GM18511 (cell line): Measurements from ENCODE around the gene PRPS2.
A peak's percentile ranks its signal among the peaks of the same experiment; 100 is the strongest.

ENCODE experiments used
- ATAC-seq: cut with Tn5 transposase; IDR thresholded peaks from one replicate; pipeline ENCODE4 v1.9.1; 2021; ENCODE audit warnings: mild to moderate bottlenecking, moderate library complexity; ENCODE audit not compliant: unreplicated experiment

The PRPS2 gene

DNA sequence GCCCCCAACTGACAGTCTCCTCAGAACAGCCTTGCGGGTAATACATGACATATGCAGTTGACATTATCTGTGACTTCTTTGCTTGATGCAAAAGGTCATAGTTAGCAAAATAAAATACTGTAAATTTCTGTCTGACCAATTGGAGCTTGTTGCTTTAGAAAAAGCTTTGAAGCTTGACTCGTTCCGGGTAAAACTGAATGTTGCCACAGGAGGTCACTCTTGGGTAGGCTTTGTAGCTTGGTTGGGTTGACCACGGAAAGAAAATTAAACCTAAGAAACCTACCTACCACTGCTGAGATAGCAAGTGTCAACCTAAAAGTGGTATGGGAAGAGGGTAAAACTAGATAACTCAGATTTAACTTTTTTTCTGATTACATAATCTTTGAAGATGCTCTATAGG, 23.2 kb downstream of the PRPS2 start:
- peak; percentile 82 for ATAC-seq

DNA sequence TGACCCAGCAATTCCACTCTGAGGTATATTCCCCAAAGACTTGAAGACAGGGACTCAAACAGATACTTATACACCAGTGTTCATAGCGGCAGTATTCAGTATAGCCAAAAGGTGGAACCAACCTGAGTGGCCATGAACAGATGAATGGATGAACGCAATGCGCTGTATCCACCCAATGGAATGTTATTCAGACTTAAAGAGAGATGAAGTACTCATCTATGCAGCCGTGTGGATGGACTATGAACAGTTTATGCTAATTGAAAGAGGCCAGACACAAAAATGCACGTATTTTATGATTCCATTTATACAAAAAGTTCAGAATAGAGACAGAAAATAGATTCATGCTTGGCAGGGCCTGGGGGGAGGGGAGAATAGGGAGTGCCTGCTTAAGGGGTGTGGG, 26.3 kb downstream of the PRPS2 start:
- no peak for ATAC-seq

DNA sequence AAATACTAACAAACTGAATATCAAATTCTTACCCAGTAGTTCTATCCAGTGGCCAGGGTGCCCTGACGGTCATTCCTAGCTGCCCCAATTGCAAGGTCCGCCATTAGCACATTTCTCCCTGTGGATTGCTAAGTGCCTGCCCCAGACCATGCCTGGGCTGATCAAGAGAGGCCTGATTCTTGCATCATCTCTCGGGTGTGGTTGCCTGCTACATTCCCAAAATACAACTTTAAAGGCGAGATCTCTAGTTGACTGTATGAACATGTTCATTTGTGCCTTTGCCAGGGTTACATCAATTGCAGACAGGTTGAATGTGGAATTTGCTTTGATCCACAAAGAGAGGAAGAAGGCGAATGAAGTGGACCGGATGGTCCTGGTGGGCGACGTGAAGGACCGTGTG, 28.0 kb downstream of the PRPS2 start:
- ATAC-seq, result no peak

DNA sequence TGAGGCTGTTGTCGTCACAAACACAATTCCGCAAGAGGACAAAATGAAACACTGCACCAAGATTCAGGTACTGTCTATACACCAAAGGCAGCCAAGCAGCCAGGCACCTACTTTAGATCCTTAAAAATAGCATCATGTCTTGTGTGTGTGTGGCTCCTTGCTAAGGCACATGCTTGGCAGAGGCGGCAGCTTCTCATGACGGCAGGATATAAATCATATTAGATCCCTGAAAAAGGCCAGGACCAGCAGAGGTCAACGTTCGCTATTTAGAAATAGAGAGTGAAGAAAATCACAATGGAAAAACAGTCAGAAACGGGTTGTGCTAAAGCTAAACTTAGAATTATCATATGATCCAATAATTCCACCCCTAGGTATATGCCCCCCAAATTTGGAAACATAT, 29.5 kb downstream of the PRPS2 start:
- ATAC-seq, result no peak

GRCh38 chrX:12824944-12825343, 33.7 kb downstream of the PRPS2 start:
- no peak for ATAC-seq

- no peak for ATAC-seq
Observed at GRCh38 chrX:12825801-12826200, 34.6 kb downstream of the PRPS2 start.

DNA sequence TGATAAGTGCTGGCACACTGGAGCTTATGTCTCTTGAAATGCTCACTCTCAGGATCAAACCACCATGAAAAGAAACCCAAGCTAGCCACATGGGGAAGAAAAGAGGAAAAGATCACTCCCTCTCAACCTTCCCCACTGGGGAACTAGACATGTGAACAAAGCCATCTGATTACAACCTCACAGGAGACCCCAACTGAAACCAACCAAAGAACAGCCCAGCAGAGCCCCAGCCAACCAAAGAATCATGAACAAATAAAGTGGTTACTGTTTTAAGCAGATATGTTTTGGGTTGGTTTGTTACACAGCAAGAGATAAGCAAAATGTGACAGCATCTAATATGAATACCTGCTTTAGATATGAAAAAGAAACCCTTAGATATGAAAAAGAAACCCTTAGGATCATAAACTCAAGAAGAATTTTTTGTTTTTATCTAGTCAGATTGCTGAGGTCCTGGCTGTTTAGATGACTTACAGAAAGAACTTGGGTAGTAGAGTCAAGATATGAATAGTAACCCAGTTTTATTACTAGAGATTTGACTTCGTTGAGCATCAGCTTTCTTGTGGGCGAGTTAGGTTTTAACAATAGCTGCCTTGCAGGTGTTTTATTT, 52.0 kb downstream of the PRPS2 start:
- peak; percentile 12 for ATAC-seq

DNA sequence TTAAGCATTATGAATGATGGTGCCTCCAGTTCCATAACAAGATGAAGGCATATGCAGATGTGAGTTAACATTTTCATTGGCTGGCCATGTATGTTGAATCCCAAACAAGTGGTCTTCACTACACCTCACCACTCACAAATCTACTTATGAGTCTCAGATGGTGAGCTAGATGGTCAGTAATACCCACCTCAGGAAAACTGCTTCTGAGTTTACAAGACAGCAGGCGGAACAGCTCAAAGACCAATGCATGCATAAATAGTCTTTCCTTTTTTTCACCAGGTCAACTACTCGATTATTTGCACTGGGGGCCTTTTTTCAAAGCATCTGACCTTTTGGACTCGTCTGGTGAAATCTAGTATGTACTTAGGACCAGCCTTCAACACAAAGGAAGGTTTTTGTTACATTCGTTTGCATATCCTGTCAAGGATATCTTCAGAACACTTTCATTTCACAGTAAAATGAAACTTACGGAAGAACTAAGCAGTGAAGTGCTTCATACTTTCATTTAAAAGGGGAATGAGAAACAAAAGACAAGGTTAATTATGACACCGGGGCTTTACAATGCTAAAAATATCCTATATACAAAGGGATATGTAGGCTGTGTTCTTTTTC, 52.6 kb downstream of the PRPS2 start:
- ATAC-seq, result peak; percentile 92

GRCh38 chrX:12844319-12844718, 53.1 kb downstream of the PRPS2 start:
- ATAC-seq, result peak; percentile 54

DNA sequence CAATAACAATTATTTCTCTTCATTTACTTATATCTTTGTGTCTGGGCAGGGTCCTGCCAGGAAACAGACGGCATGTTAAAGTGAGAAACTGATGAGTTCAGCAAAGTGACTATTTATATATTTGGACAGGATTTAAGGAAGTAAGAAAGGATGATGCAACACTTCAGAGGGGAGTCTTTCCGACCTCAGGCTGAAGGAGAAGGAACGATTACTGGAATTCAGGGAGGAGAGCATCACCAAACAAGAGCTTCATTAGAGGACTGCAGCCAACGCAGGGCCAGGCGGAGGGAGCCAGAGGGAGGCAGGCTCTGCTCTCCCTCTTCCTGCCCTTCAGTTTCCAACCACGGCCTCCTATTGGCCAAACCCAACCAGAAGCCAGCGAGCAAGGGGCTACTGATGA, 74.1 kb downstream of the PRPS2 start:
- no peak for ATAC-seq

DNA sequence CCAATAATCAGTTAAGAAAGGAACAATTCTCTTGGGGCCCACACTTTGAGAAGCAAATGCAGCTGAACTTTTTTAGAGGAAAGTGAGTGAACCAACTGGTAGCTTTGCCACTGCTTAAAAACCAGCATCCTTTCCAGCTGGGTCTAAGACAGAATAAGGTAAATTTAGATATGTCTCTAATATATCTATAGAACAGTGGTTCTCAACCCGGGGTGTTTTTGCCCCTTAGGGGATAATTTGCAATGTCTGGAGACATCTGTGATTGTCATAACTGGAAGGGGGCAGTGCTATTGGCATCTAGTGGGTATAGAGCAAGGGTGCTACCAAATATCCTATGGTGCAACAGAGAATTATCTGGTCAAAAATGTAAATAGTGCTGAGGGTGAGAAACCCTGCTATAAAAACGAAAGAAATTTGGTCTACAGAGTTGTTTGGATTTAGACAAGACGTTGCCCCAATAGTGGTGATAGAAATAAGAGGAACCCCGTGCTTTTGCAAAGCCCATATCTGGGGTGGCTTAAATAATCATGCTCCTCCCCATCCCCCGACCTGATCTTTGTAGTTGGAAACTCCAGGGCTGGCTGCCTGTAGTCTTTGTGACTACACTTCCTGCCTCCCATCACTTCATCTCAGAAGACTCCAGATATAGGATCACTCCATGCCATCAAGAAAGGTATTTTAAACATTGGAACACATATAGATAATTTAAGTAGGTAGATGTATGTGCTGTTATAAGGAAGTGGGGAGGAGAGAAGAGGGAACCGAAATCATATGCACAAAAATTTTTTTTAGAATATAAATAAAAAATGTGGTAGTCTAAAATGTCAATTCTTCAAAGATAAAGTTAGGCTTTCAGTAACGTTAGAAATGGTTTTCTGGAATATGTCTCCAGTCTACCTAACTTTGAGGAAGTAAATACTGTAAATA, 75.5 kb downstream of the PRPS2 start, which contains the start of gene TLR7:
TSS of gene TLR7 (plus strand) at position 622 of the 927 bp plus-strand sequence. CDS start 507 bp downstream, outside the sequence.
- no peak for ATAC-seq

DNA sequence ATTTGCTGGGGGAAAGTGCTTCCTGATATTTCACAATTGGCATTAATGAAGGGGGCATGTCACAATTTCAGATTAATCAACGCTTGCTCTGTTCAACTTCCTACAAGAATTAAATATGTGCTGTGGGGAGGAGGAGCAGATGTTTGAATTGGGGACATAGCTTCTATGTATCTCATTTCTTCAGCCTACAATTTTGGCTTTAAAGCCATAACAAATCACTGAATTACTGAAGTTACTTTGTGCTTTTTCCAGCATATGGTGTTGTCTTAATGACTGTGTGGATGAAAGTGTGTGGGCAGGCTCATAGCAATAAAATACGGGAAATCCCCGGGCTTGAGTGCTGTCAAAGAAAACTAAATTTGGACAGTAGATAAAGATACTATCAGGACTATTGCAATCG, 76.5 kb downstream of the PRPS2 start:
- ATAC-seq, result peak; percentile 40

DNA sequence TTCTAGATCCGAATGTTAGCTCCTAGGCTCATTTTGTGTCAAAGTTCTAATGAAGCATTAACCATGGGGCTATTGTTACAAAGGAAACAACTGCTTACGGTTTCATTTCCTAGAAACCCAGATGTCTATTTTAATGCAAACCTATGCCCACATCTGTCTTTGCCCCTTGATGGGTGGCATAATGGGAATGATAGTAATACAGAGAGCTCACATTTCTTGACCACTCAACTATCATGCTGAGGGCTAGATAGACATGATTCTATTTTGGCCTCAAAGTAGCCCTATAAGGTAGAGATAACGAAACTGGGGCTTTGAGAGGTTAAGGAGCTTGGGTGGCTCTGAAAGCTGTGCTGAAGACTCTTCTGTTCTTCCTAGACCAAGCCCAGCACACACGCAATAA, 77.5 kb downstream of the PRPS2 start:
- peak; percentile 68 for ATAC-seq

- ATAC-seq, result no peak
Observed at GRCh38 chrX:12871257-12871656, 80.0 kb downstream of the PRPS2 start.

GRCh38 chrX:12872741-12873140, 81.5 kb downstream of the PRPS2 start:
- no peak for ATAC-seq
